OCI-LY1 (cell line): ENCODE measurements around the gene SLC12A8.

Experiments used
- H2AFZ ChIP-seq: fragments of 200-600 bp; sonication (generic), shearing (Covaris generic); 2 replicates; pipeline ENCODE4 v1.6.0; 2014; ENCODE audit warnings: antibody characterized with exemption, mild to moderate bottlenecking, low read length
- H3F3A ChIP-seq: fragments of 200-600 bp; sonication (generic), shearing (Covaris generic); 2 replicates; pipeline ENCODE4 v1.6.0; 2014; ENCODE audit warnings: mild to moderate bottlenecking, antibody characterized with exemption, low read length, moderate library complexity; ENCODE audit not compliant: insufficient read depth
- H3K27ac ChIP-seq: fragments of 200-600 bp; sonication (generic); 2 replicates; pipeline ENCODE4 v1.5.1; 2014; ENCODE audit warnings: low read length, mixed run types, mild to moderate bottlenecking, low read depth; ENCODE audit not compliant: poor library complexity, severe bottlenecking
- H3K27me3 ChIP-seq: fragments of 200-600 bp; sonication (generic); 2 replicates; pipeline ENCODE4 v1.6.0; 2014; ENCODE audit warnings: antibody characterized with exemption, mild to moderate bottlenecking, low read length, moderate library complexity; ENCODE audit not compliant: insufficient read depth
- H3K36me3 ChIP-seq: fragments of 200-600 bp; sonication (generic); 2 replicates; pipeline ENCODE4 v1.6.1; 2014; ENCODE audit warnings: mild to moderate bottlenecking, antibody characterized with exemption, low read length, moderate library complexity, mixed read lengths; ENCODE audit not compliant: insufficient read depth
- H3K4me1 ChIP-seq: fragments of 200-600 bp; sonication (generic); 2 replicates; pipeline ENCODE4 v1.5.1; 2014; ENCODE audit warnings: mild to moderate bottlenecking, low read length, moderate library complexity; ENCODE audit not compliant: insufficient read depth, severe bottlenecking
- H3K4me2 ChIP-seq: fragments of 200-600 bp; sonication (generic), shearing (Covaris generic); 2 replicates; pipeline ENCODE4 v1.6.1; 2014; ENCODE audit warnings: low read length
- H3K4me3 ChIP-seq: fragments of 200-600 bp; sonication (generic); 2 replicates; pipeline ENCODE4 v1.5.1; 2014; ENCODE audit warnings: low read length, low read depth, mild to moderate bottlenecking, mixed read lengths; ENCODE audit not compliant: poor library complexity, severe bottlenecking
- H3K79me2 ChIP-seq: fragments of 200-600 bp; shearing (Covaris generic); 2 replicates; pipeline ENCODE4 v1.6.1; 2016; ENCODE audit warnings: mixed run types, low read length, mixed read lengths; ENCODE audit not compliant: insufficient read depth
- H3K9ac ChIP-seq: fragments of 200-600 bp; sonication (generic), shearing (Covaris generic); 2 replicates; pipeline ENCODE4 v1.6.1; 2014; ENCODE audit warnings: mild to moderate bottlenecking, low read length, mixed read lengths
- H3K9me2 ChIP-seq: fragments of 200-600 bp; sonication (generic), shearing (Covaris generic); 2 replicates; pipeline ENCODE4 v1.6.1; 2014; ENCODE audit warnings: low read depth, mild to moderate bottlenecking, low read length, mixed read lengths
- H3K9me3 ChIP-seq: fragments of 200-600 bp; shearing (Covaris generic); 2 replicates; pipeline ENCODE4 v1.6.1; 2014; ENCODE audit warnings: low read length, mixed read lengths
- H4K20me1 ChIP-seq: fragments of 200-600 bp; sonication (generic), shearing (Covaris generic); 2 replicates; pipeline ENCODE4 v1.6.0; 2016; ENCODE audit warnings: mild to moderate bottlenecking, low read length; ENCODE audit not compliant: insufficient read depth
- EZH2 ChIP-seq: fragments of 200-600 bp; sonication (generic), shearing (Covaris generic); IDR thresholded peaks from 2 replicates; pipeline ENCODE4 v1.8.0; 2017; ENCODE audit warnings: borderline replicate concordance, mixed run types, mild to moderate bottlenecking, antibody characterized with exemption, low read length, moderate library complexity, mixed read lengths
- TF ChIP-seq, protein P1 (sequence below): fragments of 200-600 bp; sonication (generic), shearing (Covaris generic); IDR thresholded peaks from 2 replicates; pipeline ENCODE4 v1.5.1; 2017; ENCODE audit warnings: mild to moderate bottlenecking, antibody characterized with exemption, low read length, moderate library complexity, mixed read lengths

SLC12A8 gene

GRCh38 chr3:125090649-125091048, 121.9 kb downstream of the SLC12A8 start:
- Histone ChIP-seq H3K4me2 (no peak overlapping the region), H3K27ac (no peak overlapping the region), H3K9me3 (no peaks in the 10 kb centered on the region), H2AFZ (no peak overlapping the region), H3F3A (no peaks in the 10 kb centered on the region), H4K20me1 (no peaks in the 10 kb centered on the region), H3K27me3 (no peaks in the 10 kb centered on the region), H3K9me2 (no peaks in the 10 kb centered on the region), H3K4me1 (no peaks in the 10 kb centered on the region), H3K4me3 (no peak overlapping the region), H3K9ac (no peak overlapping the region), H3K79me2 (no peaks in the 10 kb centered on the region), H3K36me3 (no peaks in the 10 kb centered on the region)
- TF ChIP-seq, protein P1, sequence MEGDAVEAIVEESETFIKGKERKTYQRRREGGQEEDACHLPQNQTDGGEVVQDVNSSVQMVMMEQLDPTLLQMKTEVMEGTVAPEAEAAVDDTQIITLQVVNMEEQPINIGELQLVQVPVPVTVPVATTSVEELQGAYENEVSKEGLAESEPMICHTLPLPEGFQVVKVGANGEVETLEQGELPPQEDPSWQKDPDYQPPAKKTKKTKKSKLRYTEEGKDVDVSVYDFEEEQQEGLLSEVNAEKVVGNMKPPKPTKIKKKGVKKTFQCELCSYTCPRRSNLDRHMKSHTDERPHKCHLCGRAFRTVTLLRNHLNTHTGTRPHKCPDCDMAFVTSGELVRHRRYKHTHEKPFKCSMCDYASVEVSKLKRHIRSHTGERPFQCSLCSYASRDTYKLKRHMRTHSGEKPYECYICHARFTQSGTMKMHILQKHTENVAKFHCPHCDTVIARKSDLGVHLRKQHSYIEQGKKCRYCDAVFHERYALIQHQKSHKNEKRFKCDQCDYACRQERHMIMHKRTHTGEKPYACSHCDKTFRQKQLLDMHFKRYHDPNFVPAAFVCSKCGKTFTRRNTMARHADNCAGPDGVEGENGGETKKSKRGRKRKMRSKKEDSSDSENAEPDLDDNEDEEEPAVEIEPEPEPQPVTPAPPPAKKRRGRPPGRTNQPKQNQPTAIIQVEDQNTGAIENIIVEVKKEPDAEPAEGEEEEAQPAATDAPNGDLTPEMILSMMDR = no peak
- TF ChIP-seq EZH2 = no peak

DNA sequence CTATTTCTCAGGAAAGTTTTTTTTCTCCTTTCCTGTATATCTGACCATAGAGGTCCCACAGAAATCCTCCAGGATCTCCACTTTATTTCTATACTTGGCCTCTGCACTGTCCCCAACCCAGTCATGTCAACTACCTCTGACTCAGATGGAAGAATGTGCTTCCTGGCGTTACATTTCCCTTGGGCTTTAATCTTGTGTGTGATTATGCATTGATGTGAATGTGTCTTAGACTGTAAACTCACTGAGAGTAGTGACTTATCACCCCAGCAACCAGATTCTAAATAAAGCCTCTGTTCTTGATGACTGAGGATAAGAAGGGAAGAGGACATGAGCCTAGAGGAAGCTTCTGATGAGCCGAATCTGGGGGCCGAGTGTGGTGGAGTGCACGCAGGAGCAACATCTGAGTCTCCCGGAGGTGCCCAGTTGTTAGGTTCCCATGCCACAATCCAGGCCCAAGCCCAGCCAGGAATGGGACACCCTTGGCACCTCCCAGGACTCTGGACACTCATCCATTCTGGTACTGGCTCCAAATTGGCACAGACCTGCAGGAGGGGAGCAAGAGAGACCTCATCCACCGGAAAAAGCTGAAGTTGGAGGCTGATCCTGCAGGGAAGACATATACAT, 124.7 kb downstream of the SLC12A8 start:
- Histone ChIP-seq H3K9ac (no peak overlapping the region), H3K27me3 (no peaks in the 10 kb centered on the region), H3K9me3 (no peaks in the 10 kb centered on the region), H3K4me3 (no peak overlapping the region), H4K20me1 (no peaks in the 10 kb centered on the region), H2AFZ (no peak overlapping the region), H3K4me2 (no peak overlapping the region), H3K27ac (no peak overlapping the region), H3K36me3 (no peaks in the 10 kb centered on the region), H3K4me1 (no peaks in the 10 kb centered on the region), H3K9me2 (no peaks in the 10 kb centered on the region), H3F3A (no peaks in the 10 kb centered on the region), H3K79me2 (no peaks in the 10 kb centered on the region)
- TF ChIP-seq, protein P1 = no peak

GRCh38 chr3:125085166-125085565, 127.4 kb downstream of the SLC12A8 start:
- no peak overlapping the region for H3K4me3 ChIP-seq
- no peaks in the 10 kb centered on the region for H4K20me1 ChIP-seq
- no peak overlapping the region for H3K27ac ChIP-seq
- no peak overlapping the region for H2AFZ ChIP-seq
- no peak overlapping the region for H3K4me2 ChIP-seq
- H3K9ac ChIP-seq = no peak overlapping the region
- H3K9me3 ChIP-seq = no peaks in the 10 kb centered on the region
- H3K9me2 ChIP-seq = no peaks in the 10 kb centered on the region
- no peaks in the 10 kb centered on the region for H3F3A ChIP-seq
- H3K36me3 ChIP-seq = no peaks in the 10 kb centered on the region
- TF ChIP-seq, protein P1 = no peak
- no peak for TF ChIP-seq EZH2
- H3K27me3 ChIP-seq = no peaks in the 10 kb centered on the region
- no peaks in the 10 kb centered on the region for H3K79me2 ChIP-seq
- H3K4me1 ChIP-seq = no peaks in the 10 kb centered on the region
